ENCODE results near the gene NR2F1-AS1. TPM values are rescaled to one million over a fixed set of nuclear protein-coding genes. Genes with fewer than 3 reads are reported as not detected.

NR2F1-AS1 gene
- total and polyA plus RNA-seq, 2 donors (not counting 1 experiment from before 2014, with no cell fraction given): not detected

DNA sequence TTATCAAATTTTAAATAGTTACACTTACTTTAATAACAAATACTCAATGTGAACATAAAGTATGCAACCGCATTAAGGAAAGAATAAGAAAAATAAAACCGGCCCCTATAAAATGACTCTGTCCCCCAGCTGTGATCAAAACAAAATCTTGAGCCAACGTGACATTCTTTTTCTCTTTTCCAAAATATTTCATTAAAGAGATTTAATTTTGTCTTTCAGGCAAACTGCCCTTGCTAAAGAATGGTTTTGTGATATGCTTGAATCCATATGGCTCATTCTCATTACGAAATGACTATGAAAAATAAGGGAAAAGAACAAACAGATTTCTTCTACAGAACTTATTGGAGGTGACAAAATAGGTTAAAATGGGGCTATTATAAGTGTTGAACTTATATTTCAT, 197.0 kb downstream of the NR2F1-AS1 start:
- no peak for DNase-seq
- TF ChIP-seq, protein P1, sequence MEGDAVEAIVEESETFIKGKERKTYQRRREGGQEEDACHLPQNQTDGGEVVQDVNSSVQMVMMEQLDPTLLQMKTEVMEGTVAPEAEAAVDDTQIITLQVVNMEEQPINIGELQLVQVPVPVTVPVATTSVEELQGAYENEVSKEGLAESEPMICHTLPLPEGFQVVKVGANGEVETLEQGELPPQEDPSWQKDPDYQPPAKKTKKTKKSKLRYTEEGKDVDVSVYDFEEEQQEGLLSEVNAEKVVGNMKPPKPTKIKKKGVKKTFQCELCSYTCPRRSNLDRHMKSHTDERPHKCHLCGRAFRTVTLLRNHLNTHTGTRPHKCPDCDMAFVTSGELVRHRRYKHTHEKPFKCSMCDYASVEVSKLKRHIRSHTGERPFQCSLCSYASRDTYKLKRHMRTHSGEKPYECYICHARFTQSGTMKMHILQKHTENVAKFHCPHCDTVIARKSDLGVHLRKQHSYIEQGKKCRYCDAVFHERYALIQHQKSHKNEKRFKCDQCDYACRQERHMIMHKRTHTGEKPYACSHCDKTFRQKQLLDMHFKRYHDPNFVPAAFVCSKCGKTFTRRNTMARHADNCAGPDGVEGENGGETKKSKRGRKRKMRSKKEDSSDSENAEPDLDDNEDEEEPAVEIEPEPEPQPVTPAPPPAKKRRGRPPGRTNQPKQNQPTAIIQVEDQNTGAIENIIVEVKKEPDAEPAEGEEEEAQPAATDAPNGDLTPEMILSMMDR (IDR thresholded peaks at IDR 0.05): no peak
- TF ChIP-seq EZH2 (IDR thresholded peaks at IDR 0.05; ENCODE audit: borderline replicate concordance, insufficient read depth, low read depth, low read length, poor library complexity, severe bottlenecking): no peak
- H3K79me2 ChIP-seq (ENCODE audit: control insufficient read depth, insufficient read depth, low read length): no peaks in the 10 kb centered on the region
- no peaks in the 10 kb centered on the region for H3K27me3 ChIP-seq (replicated peaks in 1 of 4; ENCODE audit: control extremely low read depth in 1 of 4, control insufficient read depth in 3 of 4, insufficient read depth in 4 of 4, low read length in 3 of 4)
- Mint-ChIP-seq H3K4me3 (no peak overlapping the region), H3K4me1 (no peaks in the 10 kb centered on the region), H3K27ac (no peak overlapping the region), H3K27me3 (no peaks in the 10 kb centered on the region), H3K9me3 (ENCODE audit: insufficient read depth) (peaks cover 3% of the 10 kb centered on the region)
- CTCF ChIA-PET: no interaction called here
- no peaks in the 10 kb centered on the region for H4K20me1 ChIP-seq (ENCODE audit: control insufficient read depth, insufficient read depth, low read length, poor library complexity, severe bottlenecking)
- H3K27ac ChIP-seq (ENCODE audit: low read length in 2 of 2): no peak overlapping the region
- H3K4me3 ChIP-seq (ENCODE audit: control extremely low read depth in 1 of 5, extremely low read depth in 1 of 5, insufficient read depth in 1 of 5, low read depth in 2 of 5, low read length in 4 of 5): no peak overlapping the region
- no peak overlapping the region for H2AFZ ChIP-seq (ENCODE audit: insufficient read depth, low read depth, low read length, poor library complexity, severe bottlenecking)
- WGBS (ENCODE audit: insufficient coverage): no CpG with 5 or more reads among the region's 4 CpGs
- intact Hi-C loops (cut with micrococcal nuclease): no loop called here
- H3K9me3 ChIP-seq (ENCODE audit: control extremely low read depth in 1 of 3, control insufficient read depth in 2 of 3, insufficient read depth in 1 of 3, low read length in 2 of 3): no peaks in the 10 kb centered on the region
- no peaks in the 10 kb centered on the region for H3K36me3 ChIP-seq (replicated peaks in 1 of 2; ENCODE audit: control extremely low read depth in 1 of 2, control insufficient read depth in 1 of 2, extremely low read depth in 1 of 2, insufficient read depth in 2 of 2, low read length in 1 of 2)
- POLR2A ChIA-PET: no interaction called here
- no peak overlapping the region for H3K9ac ChIP-seq (ENCODE audit: low read length)
- no peaks in the 10 kb centered on the region for H3K4me1 ChIP-seq (ENCODE audit: control insufficient read depth in 2 of 2, insufficient read depth in 2 of 2, low read length in 2 of 2)
- ATAC-seq (ENCODE audit: low read depth): no peak
- H3K4me2 ChIP-seq (replicated peaks; ENCODE audit: low read depth, low read length, poor library complexity, severe bottlenecking): no peak overlapping the region

DNA sequence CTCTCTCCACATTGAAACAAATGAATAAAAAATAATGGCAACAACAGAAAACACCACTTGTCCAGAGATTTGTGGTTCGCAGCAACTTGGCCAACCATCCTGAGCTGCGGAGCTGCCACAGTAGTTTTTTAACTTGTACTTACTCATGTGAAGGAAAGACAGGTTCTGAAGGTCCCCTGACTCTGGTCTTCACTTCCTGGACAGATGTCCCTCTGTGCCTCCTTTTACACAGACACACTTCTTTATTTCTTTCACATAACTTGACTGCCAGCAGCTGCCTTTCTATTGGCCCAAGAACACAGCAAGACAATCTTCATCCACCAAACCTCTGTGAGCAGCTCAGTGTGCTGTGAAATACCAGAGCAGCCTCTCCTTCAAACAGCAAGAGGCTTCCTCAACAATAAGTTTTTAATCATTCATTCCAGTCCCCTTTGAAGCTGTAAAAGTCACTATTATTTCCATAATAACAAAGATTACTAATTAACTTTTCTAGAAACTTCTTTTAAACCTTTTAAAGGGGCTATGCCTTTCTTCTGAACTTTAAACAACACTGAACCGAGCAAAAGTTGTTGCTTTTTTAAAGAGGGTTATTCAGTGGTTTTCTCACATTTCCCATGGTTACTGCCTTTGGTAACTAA, 198.7 kb downstream of the NR2F1-AS1 start:
- ChIA-PET CTCF (no interaction called here), POLR2A (no interaction called here)
- Histone ChIP-seq H3K27me3 (replicated peaks in 1 of 4; ENCODE audit: control extremely low read depth in 1 of 4, control insufficient read depth in 3 of 4, insufficient read depth in 4 of 4, low read length in 3 of 4) (no peaks in the 10 kb centered on the region), H3K9ac (ENCODE audit: low read length) (no peak overlapping the region), H2AFZ (ENCODE audit: insufficient read depth, low read depth, low read length, poor library complexity, severe bottlenecking) (no peak overlapping the region), H3K79me2 (ENCODE audit: control insufficient read depth, insufficient read depth, low read length) (no peaks in the 10 kb centered on the region), H3K4me1 (ENCODE audit: control insufficient read depth in 2 of 2, insufficient read depth in 2 of 2, low read length in 2 of 2) (no peaks in the 10 kb centered on the region), H3K9me3 (ENCODE audit: control extremely low read depth in 1 of 3, control insufficient read depth in 2 of 3, insufficient read depth in 1 of 3, low read length in 2 of 3) (no peaks in the 10 kb centered on the region), H4K20me1 (ENCODE audit: control insufficient read depth, insufficient read depth, low read length, poor library complexity, severe bottlenecking) (no peaks in the 10 kb centered on the region), H3K4me2 (replicated peaks; ENCODE audit: low read depth, low read length, poor library complexity, severe bottlenecking) (no peak overlapping the region), H3K36me3 (replicated peaks in 1 of 2; ENCODE audit: control extremely low read depth in 1 of 2, control insufficient read depth in 1 of 2, extremely low read depth in 1 of 2, insufficient read depth in 2 of 2, low read length in 1 of 2) (no peaks in the 10 kb centered on the region), H3K4me3 (ENCODE audit: control extremely low read depth in 1 of 5, extremely low read depth in 1 of 5, insufficient read depth in 1 of 5, low read depth in 2 of 5, low read length in 4 of 5) (no peak overlapping the region), H3K27ac (ENCODE audit: low read length in 2 of 2) (no peak overlapping the region)
- H3K4me3 Mint-ChIP-seq: no peak overlapping the region
- no peak for DNase-seq
- WGBS (ENCODE audit: insufficient coverage): 63% methylated on average over 2 of the region's 3 CpGs
- no peaks in the 10 kb centered on the region for H3K4me1 Mint-ChIP-seq
- no peak for TF ChIP-seq EZH2 (IDR thresholded peaks at IDR 0.05; ENCODE audit: borderline replicate concordance, insufficient read depth, low read depth, low read length, poor library complexity, severe bottlenecking)
- TF ChIP-seq, protein P1 (IDR thresholded peaks at IDR 0.05): no peak
- intact Hi-C loops (cut with micrococcal nuclease): no loop called here
- peaks cover 3% of the 10 kb centered on the region for H3K9me3 Mint-ChIP-seq (ENCODE audit: insufficient read depth)
- H3K27ac Mint-ChIP-seq: no peak overlapping the region
- H3K27me3 Mint-ChIP-seq: no peaks in the 10 kb centered on the region
- ATAC-seq (ENCODE audit: low read depth): no peak
